GM12891 (cell line): Measurements from ENCODE around the gene FYB1.
A peak's percentile ranks its signal among the peaks of the same experiment; 100 is the strongest.

Experiments
- DNase-seq: peaks from one replicate; pipeline ENCODE4 v3.0.0; 2011; ENCODE audit warnings: low spot score; ENCODE audit not compliant: insufficient read length
- FAIRE-seq: peaks from 2 replicates; lab custom pipeline; 2011; peaks lifted over from hg19 to GRCh38; lab: Jason Lieb, UNC
- PAX5 ChIP-seq: IDR thresholded peaks from 2 replicates; pipeline ENCODE4 v1.6.1; 2011; ENCODE audit warnings: low read length, moderate library complexity, mild to moderate bottlenecking; ENCODE audit not compliant: insufficient read depth, severe bottlenecking
- POLR2A ChIP-seq: IDR thresholded peaks from 2 replicates; pipeline ENCODE4 v1.6.1; 2011; ENCODE audit warnings: low read depth, low read length, control low read depth
- POLR2AphosphoS5 ChIP-seq: IDR thresholded peaks from 2 replicates; pipeline ENCODE4 v1.6.1; 2011; ENCODE audit warnings: low read depth, low read length, control low read depth
- POU2F2 ChIP-seq: IDR thresholded peaks from 2 replicates; pipeline ENCODE4 v1.6.1; 2011; ENCODE audit warnings: low read depth, mild to moderate bottlenecking, control low read depth, low read length, moderate library complexity
- SPI1 ChIP-seq: IDR thresholded peaks from 2 replicates; pipeline ENCODE4 v1.6.1; 2011; ENCODE audit warnings: low read depth, low read length, control low read depth
- TAF1 ChIP-seq: IDR thresholded peaks from 2 replicates; pipeline ENCODE4 v1.6.1; 2011; ENCODE audit warnings: low read depth, low read length, control low read depth

The FYB1 gene

DNA sequence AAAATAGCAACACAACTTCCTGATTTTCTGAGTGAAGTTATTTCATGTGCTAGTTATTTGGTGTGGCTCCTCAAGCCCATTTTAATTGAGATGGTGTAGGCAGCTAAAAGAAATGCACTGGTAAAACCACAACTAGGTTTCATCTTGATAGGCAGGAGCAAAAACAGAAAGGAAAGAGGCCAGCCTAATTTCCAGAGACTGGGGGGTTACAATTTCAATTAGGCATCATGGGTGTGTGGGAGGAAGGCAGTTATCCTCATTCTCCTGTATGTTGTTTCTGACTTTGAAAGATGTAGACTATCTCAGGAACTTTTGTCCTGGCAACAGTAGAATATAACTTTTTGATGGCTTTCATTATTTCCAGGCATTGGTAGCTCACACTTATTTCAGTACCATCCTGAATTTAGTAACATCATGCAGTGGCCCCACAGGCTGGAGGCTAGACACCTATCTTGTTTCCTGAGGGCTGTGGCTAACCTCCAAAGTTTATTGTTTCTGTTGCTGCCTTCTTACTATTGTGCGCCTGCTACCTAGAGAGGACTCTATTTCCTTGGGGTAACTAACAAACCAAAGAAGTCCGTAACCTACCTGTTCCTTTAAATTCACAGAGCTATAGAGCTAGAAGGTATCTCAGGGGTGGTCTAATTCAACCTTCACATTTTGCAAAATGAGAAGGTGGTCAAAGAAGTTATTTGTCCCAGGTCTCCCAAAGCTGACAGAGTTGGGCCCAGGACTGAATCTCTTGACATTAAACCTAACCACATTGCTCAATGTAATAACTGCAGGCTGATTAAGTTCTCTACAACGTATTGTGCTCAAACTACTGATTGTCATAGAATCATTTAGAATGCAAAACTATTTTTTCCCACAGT, 42.4 kb downstream of the FYB1 start:
- DNase-seq: no peak
- TF ChIP-seq PAX5 (no peak), POU2F2 (no peak), POLR2A (no peak), TAF1 (no peak), SPI1 (no peak), POLR2AphosphoS5 (no peak)
- peak; percentile 90 for FAIRE-seq

GRCh38 chr5:39175273-39175955, 43.9 kb downstream of the FYB1 start:
- FAIRE-seq (peak; percentile 43), DNase-seq (no peak)
- TF ChIP-seq SPI1 (peak; percentile 34), POLR2AphosphoS5 (no peak)

- TF ChIP-seq SPI1 (no peak), PAX5 (no peak), TAF1 (no peak), POLR2AphosphoS5 (no peak), POU2F2 (no peak), POLR2A (no peak)
- FAIRE-seq: no peak
- DNase-seq: no peak
Observed at GRCh38 chr5:39173069-39173468, 46.3 kb downstream of the FYB1 start.

DNA sequence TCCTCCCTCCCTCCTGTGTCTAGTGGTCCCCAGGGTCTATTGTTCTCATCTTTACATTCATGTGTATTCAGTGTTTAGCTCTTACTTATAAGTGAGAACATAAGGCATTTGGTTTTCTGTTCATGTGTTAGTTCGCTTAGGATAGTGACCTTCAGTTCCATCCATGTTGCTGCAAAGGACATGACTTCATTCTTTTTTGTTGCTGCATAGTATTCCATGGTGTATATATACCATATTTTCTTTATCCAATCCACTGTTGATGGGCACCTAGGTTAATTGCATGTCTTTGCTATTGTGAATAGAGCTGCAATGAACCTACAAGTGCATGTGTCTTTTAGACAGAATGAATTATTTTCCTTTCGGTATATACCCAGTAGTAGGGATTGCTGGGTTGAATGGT, 46.8 kb downstream of the FYB1 start:
- no peak for DNase-seq
- no peak for FAIRE-seq
- no peak for TF ChIP-seq TAF1
- no peak for TF ChIP-seq POLR2A
- TF ChIP-seq POU2F2: no peak
- TF ChIP-seq POLR2AphosphoS5: no peak

DNA sequence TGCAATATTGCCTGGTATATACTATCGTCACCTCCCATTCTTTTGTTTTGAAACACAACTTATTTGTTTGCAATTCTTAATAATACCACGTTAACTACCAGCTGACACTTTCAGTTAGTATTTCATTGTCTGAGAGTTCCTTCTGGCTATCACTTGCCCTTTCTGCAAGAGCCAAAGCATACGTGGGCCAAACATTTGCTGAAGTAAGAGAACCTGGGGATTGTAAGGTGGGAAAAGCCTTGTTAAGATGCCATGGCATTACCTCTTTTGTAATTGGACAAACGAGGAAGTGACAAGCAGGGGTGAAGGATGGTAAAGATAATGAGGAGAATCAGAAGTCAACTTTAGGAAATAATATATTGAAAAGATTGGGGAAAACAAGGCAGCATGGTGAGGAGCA, 47.7 kb downstream of the FYB1 start:
- no peak for FAIRE-seq
- no peak for TF ChIP-seq POU2F2
- TF ChIP-seq POLR2AphosphoS5: no peak
- TF ChIP-seq TAF1: no peak
- TF ChIP-seq SPI1: no peak
- no peak for DNase-seq

GRCh38 chr5:39169081-39169480, 50.3 kb downstream of the FYB1 start:
- FAIRE-seq: no peak
- no peak for TF ChIP-seq SPI1
- no peak for TF ChIP-seq PAX5
- no peak for TF ChIP-seq POLR2A
- TF ChIP-seq POU2F2: no peak
- no peak for TF ChIP-seq POLR2AphosphoS5
- no peak for TF ChIP-seq TAF1
- DNase-seq: no peak

GRCh38 chr5:39167972-39168342, 51.4 kb downstream of the FYB1 start:
- TF ChIP-seq PAX5: no peak
- TF ChIP-seq SPI1: no peak
- no peak for TF ChIP-seq TAF1
- TF ChIP-seq POLR2AphosphoS5: no peak
- no peak for TF ChIP-seq POLR2A
- TF ChIP-seq POU2F2: no peak
- DNase-seq (no peak), FAIRE-seq (no peak)

DNA sequence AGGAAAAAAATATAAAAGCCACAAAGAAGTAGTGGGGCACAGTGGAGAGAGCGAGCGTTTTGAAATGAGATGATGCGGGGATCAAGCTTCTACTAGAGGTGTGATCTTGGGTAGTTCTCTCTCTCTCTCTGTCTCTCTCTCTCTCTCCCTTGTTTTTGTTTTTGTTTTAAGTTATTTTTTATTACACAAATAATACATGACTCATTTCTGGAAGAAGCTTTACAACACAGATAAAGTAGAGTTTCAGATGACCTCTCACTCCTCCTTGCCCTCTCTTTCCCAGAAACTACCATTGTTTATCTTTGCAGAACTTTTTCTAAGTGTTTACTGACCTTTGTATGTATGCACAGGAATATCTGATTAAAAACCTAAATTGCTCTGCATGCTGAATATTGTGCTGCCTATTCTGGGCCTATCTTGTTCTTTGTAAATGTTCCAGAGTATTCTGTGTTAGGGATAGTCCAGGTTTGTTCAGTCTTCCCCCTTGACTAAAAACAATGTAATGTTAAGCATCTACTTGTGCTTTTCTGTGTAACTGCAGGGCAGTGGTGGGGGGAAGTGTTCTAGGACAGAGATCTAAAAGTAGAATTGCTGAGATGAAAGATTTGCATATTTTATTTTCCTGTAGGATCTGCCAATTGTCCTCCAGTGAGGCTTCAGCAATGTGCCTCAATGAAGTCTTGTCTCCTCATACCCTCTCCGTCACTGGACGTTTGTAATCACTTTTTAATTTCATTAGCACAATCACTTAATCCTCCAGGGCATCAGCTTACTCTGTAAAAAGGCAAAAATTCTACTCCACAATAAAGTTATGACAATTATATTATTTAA, 52.0 kb downstream of the FYB1 start:
- TF ChIP-seq POLR2AphosphoS5: no peak
- TF ChIP-seq POLR2A: no peak
- no peak for TF ChIP-seq TAF1
- TF ChIP-seq POU2F2: no peak
- TF ChIP-seq PAX5: no peak
- no peak for TF ChIP-seq SPI1
- FAIRE-seq: no peak
- DNase-seq: no peak

DNA sequence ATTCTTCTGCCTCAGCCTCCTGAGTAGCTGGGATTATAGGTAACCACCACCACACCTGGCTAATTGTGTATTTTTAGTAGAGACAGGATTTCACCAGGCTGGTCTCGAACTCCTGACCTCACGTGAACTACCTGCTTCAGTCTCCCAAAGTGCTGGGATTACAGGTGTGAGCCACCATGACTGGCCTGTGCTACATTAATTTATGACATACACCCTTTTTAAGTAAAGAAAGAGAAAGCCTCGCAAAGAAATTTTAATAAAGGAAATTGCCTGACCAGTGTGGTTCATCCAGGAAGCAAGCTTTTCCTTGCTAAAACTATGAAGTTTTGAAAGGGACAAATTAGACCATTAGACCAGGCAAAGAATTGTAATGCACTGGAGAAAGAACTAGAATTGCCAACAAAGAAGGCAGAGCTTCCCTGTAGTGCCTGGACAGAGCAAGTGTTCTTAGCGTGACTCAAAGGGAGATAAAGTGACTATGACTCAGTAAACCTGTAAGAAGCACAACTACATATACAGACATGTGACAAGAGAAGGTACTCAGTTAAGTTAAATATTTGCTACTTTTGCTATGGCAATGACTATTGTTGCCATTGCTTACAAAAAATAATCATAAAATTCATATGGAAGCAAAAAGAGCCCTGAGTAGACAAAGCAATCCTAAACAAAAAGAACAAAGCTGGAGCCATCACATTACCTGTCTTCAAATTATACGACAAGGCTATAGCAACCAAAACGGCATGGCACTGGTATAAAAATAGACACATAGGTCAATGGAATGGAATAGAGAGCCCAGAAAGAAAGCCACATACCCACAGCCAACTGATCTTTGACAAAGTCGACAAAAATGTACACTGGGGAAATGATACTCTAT, 54.6 kb downstream of the FYB1 start:
- DNase-seq (no peak), FAIRE-seq (no peak)
- no peak for TF ChIP-seq POLR2A
- no peak for TF ChIP-seq PAX5
- no peak for TF ChIP-seq POLR2AphosphoS5
- no peak for TF ChIP-seq TAF1
- no peak for TF ChIP-seq SPI1
- TF ChIP-seq POU2F2: no peak
